GM21360 (cell line): ENCODE data around the gene CACNA1A.
"Not testable (repeated sequence)": the region's sequence is repeated elsewhere in the genome, so short reads cannot be mapped to it uniquely, and the experiment has no call there.

Experiments
- ATAC-seq: cut with Tn5 transposase; IDR thresholded peaks from one replicate; pipeline ENCODE4 v1.9.1; 2021; ENCODE audit warnings: mild to moderate bottlenecking, moderate library complexity; ENCODE audit not compliant: unreplicated experiment

Gene CACNA1A

DNA sequence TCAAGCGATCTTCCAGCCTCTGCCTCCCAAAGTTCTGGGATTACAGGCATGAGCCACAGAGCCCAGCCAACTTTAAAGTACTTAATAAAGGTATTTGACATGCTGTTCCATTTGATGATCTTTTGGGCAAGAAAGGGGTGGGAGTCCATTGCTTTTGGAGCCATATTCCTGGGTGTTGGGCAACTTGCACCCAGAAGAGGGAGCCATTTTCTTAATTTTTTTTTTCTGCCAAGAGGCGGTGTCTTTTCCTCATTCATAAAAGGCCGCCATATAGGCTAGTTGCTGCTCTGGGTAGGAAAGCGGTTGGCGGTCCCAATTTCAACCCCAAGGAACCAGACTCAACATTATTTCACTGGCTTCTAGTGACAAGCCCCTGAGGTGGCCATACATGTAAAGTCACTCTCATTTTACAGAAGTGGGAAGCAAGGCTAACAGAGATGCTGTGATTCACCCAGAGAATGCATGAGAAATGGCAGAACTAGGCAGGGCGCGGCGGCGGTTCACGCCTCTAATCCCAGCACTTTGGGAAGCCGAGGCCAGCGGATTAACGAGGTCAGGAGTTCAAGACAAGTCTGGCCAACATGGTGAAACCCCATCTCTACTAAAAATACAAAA lies 139.6 kb downstream of the CACNA1A start:
- ATAC-seq, result no peak

DNA sequence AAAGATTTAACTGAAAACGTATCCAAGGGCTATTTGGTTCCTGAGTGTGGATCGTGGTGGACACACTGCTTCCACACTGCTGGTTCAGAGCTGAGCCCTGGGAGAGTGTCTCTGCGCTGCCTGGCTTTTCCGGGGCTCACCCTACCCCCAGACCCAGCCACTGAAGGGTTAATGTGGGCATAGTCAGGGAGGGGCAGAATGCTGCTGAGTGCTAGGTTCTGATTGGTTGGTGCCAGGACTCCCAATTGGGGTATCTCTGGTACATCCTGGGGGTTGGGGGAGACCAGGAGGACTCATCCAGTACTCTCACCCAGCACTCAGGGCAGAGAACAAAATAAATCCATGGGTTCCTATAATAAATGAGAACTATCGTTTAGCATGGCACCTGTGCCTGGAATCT lies 142.3 kb downstream of the CACNA1A start:
- no peak for ATAC-seq

DNA sequence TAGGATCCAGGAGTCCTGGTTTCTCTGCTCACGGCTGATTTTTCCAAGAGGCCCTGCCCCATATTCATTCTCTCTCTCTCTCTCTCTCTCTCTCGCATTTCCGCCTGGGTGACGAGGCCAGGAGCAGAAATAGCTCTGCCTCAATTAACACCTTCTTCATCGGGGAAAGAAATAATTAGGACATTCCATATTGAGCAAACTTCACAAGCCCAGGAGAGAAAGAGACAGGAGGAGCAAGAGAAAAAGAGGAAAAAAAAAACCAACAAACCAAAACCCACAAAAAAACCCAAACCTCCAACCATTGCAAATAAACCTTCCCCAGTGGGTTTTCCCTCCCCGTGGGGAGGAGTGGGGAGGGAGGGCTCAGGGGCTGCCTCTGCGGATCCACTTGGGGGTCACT lies 143.0 kb downstream of the CACNA1A start:
- ATAC-seq, result no peak

DNA sequence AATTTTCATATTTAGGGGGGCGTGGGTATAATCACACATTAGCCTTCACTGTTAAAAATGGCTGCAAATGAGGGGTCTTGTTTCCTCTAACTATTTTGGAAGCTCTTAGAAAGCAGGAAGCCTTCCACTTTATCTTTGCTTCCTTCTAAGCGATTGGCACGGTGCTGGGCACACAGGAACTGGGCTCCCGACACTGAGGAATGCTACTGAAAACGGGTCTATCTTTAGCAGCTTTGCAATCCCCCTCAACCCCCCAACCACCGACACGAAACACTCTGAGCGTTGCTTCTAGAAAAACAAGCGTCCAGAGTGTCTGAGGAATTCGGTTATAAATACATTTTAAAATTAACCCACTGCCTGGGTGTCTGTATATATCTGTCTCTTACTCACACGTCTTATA lies 143.6 kb downstream of the CACNA1A start:
- no peak for ATAC-seq

DNA sequence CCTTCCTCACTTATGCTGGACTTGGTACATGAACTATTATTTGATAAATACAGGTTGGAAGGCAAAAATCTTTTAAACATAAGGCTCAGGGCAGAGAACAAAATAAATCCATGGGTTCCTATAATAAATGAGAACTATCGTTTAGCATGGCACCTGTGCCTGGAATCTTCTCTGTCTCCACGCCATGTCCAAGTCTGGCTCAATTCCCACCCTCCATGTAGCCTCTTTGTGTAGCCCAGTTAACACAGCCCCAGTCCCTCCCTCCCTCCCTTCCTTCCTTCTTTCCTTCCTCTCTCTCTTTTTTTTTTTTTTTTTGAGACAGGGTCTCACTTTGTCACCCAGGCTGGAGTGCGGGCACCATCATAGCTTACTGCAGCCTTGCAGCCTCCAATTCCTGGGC lies 144.6 kb downstream of the CACNA1A start:
- not testable (repeated sequence) for ATAC-seq

DNA sequence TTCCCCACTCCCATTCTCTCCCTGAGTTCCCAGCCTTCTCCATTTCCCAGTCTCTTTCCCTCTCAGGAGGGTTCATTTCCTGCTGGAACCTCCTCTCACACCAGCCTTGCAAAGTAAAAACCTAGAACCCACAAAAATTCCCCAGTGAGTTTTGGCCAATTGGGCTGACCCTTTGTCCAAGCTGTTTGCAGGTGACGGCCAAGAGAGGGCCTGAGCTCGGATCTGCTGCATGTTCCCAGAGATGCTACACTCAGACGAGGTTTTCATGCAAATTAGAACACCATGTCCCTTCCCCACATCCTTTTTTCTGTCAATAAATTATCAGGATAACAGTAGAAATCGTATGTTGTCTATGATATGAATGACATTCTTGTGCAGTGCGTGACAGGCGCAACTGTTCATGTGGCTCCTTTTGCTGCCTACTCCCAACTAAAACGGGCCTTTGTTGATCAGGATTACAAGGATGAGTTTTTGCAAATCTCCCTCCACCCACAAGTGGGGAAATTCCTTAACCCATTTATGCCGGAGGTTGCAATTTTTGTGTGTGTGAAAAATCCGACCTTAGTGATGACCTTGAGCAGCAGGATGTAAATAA lies 149.5 kb downstream of the CACNA1A start:
- no peak for ATAC-seq

DNA sequence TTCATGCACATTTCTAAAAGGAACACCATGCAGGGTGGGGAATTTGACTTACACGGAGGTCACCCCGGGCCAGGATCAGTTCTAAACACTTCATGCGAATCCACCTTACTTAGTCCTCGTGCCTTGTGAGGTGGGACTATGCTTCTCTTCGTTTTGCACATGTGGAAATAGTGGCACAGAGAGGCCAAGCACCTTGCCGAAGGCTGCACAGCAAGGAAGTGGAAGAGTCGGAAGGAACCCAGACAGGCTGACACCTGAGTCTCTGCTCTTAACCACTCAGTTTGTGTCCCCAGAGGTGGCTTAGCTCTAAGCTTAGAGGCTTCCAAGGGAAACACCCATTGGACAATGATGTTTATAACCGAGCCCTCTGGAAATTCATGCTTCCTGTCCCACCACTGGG lies 150.1 kb downstream of the CACNA1A start:
- no peak for ATAC-seq

DNA sequence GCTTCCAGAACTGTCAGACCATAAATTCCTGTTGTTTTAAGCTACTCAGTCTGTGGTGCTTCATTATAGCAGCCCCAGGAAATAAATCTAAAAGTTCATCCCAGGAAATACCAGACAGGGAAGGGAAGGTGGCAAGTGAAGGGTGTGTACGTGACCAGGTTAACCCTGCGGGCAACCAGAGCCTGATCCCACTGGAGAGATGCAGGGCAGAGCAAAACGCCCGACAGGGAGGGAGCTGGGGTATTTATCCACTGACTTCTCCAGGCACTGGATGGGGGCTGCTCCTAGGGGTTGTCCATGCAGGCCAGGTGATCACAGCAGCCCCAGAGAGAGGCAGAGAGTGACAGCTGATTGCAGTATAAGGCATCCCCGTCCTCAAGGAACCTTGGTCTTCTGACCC lies 150.9 kb downstream of the CACNA1A start:
- ATAC-seq, result no peak

DNA sequence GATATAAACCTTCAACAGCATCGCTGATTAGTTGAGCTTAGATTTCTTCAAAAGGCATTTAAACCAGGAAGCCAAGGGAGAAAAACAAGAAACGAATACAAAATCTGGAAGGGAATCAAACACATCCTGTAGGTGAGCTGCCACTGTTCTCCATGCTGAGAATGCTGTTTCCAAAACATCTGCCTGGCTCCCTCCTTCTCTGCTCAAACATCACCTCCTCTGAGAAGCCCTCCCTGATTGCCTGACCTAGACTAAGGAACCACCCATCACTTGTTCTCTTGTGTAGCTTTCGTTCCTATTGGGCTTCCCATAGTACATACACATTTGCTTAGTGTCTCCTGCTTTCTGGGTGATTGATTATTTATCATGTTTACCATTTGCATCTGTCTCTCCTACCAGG lies 152.7 kb downstream of the CACNA1A start:
- no peak for ATAC-seq

DNA sequence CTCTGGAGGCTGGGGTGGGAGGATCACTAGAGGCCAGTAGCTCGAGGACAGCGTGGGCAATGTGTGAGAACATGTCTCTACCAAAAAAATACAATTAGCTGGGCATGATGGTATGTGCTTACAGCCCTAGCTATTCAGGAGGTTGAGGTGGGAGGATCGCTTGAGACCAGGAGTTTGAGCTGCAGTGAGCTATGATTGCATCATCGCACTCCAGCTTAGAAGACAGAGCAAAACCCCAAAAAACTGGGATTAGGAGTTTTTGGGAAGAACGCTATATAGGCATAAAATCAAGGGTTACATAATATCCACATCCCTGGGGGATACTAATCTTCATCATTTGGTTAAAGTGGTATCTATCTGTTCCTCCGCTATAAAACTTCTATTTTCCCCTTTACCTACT lies 155.5 kb downstream of the CACNA1A start:
- no peak for ATAC-seq

DNA sequence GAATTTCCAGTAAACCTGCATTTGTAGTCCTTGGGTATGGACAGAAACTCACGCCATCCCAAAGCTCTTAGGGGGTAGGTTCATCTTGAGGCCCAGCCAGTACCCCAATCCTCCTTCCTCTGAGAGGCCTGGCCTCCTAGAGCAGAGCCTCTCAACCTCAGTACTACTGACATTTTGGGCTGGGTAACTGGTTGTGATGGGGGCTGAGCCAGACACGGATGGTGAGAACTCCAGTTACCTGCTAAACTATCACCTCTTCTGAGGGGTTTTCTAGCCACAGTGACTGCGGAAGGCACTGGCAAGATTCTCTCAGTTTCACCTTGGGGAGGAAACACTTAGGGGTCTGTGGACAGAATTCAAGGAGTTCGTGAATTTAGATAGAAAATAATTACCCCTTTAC lies 156.2 kb downstream of the CACNA1A start:
- ATAC-seq, result no peak

DNA sequence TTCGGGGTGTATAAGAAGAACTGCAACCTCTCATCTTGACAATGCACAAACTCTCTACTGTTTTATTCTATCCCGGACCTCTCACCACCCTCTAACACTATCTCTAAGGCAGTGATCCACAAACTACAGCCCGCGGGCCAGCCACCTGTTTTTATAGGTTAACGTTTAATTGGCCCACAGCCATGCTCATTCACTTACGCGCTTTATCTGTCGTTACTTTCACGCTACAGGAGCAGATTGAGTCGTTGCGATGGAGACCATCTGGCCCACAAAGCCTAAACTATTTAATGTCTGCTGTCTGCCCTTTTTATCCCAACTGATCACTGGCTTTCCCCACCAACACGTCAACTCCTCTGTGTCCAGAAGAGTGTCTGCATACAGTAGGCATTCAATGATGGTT lies 158.9 kb downstream of the CACNA1A start:
- no peak for ATAC-seq

DNA sequence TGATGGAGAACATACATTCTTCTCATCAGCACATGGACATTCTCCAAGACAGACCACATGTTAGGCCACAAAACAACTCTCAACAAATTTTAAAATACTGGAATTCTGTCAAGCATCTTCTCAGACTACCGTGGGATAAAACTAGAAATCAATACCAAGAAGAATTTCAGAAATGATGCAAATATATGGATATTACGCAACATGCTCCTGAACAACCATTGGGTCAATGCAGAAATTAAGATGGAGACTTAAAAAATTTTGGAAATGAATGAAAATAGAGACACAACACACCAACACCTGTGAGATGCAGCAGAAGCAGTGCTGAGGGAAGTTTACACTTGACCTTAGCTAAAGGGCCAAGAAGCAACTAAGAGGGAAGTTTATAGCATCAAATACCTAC lies 162.8 kb downstream of the CACNA1A start:
- ATAC-seq, result no peak

DNA sequence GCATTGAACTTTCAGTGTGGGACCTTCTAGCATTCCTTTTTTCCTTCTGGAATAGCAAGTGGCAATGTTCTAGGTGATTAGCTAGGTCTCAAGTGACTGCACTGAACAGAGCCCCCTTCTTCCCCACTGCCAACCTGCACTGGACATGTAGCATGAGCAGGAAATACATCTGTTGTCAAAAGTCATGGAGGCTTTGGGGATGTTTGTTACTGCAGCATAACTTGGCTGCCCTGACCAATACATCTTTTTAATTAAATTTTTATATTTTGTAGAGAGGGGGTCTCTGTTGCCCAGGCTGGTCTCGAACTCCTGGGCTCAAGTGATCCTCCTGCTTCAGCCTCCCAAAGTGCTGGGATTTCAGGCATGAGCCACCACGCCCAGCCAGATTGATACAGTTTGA lies 163.6 kb downstream of the CACNA1A start:
- no peak for ATAC-seq

DNA sequence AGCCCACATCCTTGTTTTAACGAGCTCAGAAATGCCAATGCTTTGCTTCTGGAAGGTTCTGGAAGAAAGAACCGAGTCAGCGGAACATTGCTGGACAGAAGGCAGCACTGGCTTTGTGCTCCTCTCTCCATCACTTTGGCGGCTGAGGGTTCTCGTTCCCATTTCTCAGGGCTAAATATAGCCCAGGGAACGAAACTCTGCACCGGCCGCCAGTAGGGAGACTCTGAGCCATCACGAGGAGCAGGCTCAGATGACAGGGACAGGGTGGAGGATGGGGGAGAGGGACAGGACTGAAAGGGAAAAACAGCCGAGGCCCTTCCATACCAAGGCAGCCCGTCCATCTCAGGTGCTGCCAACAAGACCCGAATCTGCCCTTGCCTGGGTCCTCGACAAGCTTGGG lies 166.4 kb downstream of the CACNA1A start:
- no peak for ATAC-seq

DNA sequence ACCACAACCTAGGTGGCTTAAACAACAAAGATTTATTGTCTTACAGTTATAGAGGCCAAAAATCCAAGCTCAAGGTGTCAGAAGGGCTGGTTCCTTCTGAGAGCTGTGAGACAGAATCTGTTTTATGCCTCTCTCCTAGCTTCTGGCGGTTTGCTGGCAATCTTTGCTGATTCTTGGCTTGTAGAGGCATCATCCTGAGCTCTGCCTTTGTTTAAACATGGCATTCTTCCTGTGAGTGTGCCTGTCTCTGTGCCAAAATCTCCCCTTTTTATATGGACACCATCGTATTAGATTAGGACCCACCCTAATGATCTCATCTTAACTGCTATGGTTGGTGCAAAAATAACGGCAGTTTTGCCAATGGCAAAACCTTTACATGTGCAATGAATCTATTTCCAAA lies 169.1 kb downstream of the CACNA1A start:
- no peak for ATAC-seq

DNA sequence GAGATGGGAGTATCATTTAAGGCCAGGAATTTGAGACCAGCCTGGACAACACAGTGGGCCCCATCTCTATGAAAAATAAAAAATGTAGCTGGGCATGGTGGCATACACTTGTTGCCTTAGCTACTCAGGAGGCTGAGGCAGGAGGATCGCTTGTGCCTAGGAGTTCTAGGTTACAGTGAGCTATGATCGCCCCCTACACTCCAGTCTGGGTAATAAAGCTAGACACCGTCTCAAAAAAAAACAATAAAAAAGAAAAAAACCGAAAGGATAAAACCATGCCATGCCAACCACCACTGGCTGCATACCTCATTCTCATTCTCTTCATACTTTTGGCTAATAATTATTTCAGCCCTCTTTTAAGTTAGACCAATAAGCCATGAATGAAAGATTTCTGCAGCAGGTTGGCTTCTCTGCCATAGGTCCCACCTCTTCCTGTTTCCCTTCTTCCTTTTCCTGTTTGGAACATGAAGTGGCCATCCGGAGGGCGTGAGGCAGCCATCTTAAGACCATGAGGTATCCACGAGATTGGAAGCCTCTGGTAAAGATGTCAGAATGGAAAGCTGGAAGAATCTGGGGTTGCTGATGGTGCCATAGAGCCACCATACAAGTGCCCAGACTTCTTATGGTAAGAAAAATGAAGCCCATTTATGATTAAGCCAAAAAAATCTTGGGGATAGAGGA lies 171.3 kb downstream of the CACNA1A start:
- ATAC-seq, result no peak

DNA sequence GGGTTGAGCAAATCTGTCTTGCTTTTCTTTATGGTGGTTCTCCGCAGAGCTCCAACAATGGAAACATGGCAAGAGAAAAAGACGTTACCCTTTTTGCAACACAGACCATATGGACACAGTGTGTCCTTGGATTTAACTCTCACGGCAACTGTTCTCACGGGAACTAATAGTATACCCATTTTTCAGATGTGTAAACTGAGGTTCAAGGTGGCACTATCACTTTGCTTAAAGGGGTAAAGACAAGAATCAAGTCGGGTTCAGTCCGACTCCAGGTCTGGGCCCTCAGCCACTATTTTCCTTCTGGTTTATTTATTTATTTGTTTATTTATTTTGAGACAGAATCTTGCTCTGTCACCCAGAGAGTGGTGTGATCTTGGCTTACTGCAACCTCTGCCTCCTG lies 176.0 kb downstream of the CACNA1A start:
- ATAC-seq, result no peak

DNA sequence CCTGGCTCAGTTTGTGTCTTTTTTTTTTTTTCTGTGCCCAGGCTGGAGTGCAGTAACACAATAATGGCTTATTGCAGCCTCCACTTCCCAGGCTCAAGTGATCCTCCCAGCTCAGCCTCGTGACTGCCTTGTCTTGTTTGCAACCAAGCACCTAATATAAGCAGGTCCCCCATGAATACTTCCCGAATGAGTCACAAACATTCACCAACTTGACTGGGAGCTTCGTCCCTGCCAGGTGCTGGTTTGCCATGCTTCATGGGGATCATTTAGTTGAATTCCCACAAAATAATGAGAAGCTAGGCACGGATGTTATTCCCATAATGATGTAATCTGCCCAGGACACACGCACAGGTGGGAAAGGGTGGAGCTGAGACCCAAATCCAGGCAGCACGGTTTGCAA lies 176.5 kb downstream of the CACNA1A start:
- ATAC-seq, result no peak

DNA sequence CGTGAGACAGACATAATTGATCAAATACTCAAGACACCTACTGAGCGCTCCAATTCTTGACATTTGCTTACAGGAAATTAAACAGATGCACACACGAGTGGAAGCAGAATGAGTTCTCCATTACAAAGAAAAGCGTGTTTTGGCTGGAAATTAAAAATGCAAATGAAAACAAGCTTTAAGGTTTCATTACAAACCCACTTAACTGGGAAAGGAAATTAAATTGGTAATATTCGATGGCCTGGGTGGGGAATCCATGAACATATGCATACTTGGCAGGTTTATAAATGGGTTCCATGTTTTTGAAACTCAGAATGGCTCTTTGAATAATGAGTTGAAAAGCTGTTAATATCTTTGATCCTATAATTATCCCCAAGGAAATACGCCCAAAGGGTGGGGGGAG lies 178.0 kb downstream of the CACNA1A start:
- ATAC-seq, result no peak

DNA sequence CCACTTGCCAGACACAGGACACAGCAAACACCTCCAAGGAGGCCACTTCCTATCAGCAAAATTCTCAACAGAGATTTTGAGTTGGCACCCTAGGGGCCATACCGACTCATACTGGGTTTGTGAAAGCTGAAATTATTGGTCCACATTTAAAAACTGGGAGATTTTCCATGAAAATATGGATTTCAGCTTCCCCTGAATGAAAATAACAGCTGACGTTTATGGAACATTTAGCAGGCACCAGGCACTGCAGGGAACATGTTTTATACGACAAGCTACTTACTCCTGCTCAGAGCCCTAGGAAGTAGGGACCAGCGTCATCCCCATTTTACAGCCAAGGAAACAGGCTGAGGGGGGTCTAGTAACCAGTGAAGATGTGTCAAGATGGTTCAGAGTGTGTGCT lies 186.8 kb downstream of the CACNA1A start:
- no peak for ATAC-seq

DNA sequence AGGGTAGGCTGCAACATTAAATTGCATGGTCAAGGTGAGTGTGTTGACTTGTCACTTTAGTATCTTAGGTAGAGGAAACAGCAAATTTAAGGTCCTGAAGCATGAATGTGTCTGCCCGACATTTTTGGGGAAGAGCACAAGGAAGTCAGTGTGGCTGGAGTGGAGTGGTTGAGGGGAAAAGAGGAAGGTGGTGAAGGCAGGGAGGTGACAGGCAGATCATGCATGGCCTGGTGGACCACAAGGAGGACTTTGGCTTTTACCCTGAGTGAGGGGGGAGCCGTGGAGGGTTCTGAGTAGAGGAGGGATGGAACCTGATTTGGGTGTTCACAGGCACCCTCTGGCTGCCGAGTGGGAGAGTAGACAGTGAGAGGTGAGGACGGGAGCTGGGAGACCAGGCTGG lies 188.1 kb downstream of the CACNA1A start:
- no peak for ATAC-seq

DNA sequence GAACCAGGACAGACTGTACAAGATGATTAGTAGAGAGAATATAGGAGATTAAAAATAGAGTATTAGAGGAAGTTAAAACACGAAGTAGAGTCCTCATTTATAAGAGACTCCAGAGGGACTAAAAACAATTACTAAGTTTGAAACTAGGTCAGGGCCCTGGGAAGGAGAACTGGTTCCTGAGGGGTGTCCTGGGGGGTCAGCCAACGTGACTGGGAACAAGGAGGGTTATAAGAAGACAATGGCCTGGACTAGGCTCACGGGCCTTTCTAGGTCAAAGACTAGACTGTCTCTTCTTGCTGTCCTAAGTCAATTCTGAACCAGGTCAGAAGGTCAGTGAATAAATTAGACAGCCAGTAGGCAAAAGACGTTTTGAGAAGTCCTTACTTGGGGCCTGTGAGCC lies 190.8 kb downstream of the CACNA1A start:
- ATAC-seq, result no peak
